Measurements from ENCODE around the gene PHF19.

The PHF19 gene

GRCh38 chr9:120830865-120831264 is 46.1 kb downstream of the PHF19 start:
- TF ChIP-seq CTCF (conservative IDR thresholded peaks at IDR 0.05; ENCODE audit: low read depth, low read length): no peak
- no peak overlapping the region for H3K4me3 ChIP-seq (ENCODE audit: low read length)
- no peak for DNase-seq (ENCODE audit: low read depth)

GRCh38 chr9:120830151-120830550 is 46.8 kb downstream of the PHF19 start:
- TF ChIP-seq CTCF (conservative IDR thresholded peaks at IDR 0.05; ENCODE audit: low read depth, low read length): no peak
- no peak overlapping the region for H3K4me3 ChIP-seq (ENCODE audit: low read length)
- DNase-seq (ENCODE audit: low read depth): no peak

GRCh38 chr9:120829650-120830049 is 47.3 kb downstream of the PHF19 start:
- no peak for DNase-seq (ENCODE audit: low read depth)
- no peak overlapping the region for H3K4me3 ChIP-seq (ENCODE audit: low read length)
- TF ChIP-seq CTCF (conservative IDR thresholded peaks at IDR 0.05; ENCODE audit: low read depth, low read length): no peak

- DNase-seq (ENCODE audit: low read depth): no peak
- no peak for TF ChIP-seq CTCF (conservative IDR thresholded peaks at IDR 0.05; ENCODE audit: low read depth, low read length)
- no peak overlapping the region for H3K4me3 ChIP-seq (ENCODE audit: low read length)
Measured at GRCh38 chr9:120820095-120820494, 56.9 kb downstream of the PHF19 start.

- no peak overlapping the region for H3K4me3 ChIP-seq (ENCODE audit: low read length)
- TF ChIP-seq CTCF (conservative IDR thresholded peaks at IDR 0.05; ENCODE audit: low read depth, low read length): no peak
- no peak for DNase-seq (ENCODE audit: low read depth)
Measured at GRCh38 chr9:120818595-120818994, 58.4 kb downstream of the PHF19 start.

- no peak for TF ChIP-seq CTCF (conservative IDR thresholded peaks at IDR 0.05; ENCODE audit: low read depth, low read length)
- no peak for DNase-seq (ENCODE audit: low read depth)
- H3K4me3 ChIP-seq (ENCODE audit: low read length): no peak overlapping the region
Measured at GRCh38 chr9:120815075-120815474, 61.9 kb downstream of the PHF19 start.

- H3K4me3 ChIP-seq (ENCODE audit: low read length): no peak overlapping the region
- DNase-seq (ENCODE audit: low read depth): no peak
- no peak for TF ChIP-seq CTCF (conservative IDR thresholded peaks at IDR 0.05; ENCODE audit: low read depth, low read length)
Measured at GRCh38 chr9:120808931-120809330, 68.1 kb downstream of the PHF19 start.
